H1 (cell line): Measurements from ENCODE around the gene SLC38A2. TPM values are rescaled to one million over a fixed set of nuclear protein-coding genes. Genes with fewer than 3 reads are reported as not detected.

Experiments
- BCL11A ChIP-seq, 2 experiments: IDR thresholded peaks; one replicate each; pipeline ENCODE4 v1.6.1; 2011; ENCODE audit warnings: low read depth in 2 of 2, low read length in 2 of 2, mild to moderate bottlenecking in 2 of 2
- EZH2 ChIP-seq: fragments of 200-600 bp; sonication (generic); IDR thresholded peaks from 2 replicates; pipeline ENCODE4 v1.7.1; 2012; ENCODE audit warnings: low read depth, mild to moderate bottlenecking, moderate library complexity, low read length, inconsistent platforms; ENCODE audit not compliant: severe bottlenecking
- TAF1 ChIP-seq: IDR thresholded peaks from 2 replicates; pipeline ENCODE4 v1.6.1; 2011; ENCODE audit warnings: mild to moderate bottlenecking, low read depth, low read length
- polyA plus RNA-seq, 7 experiments: library from polyadenylated mRNA; depleted of rRNA in 3 of 7; stranded (reverse) in 5 of 7; unstranded in 2 of 7; fragments of >200 nt in 5 of 7; fragments of 200-250 nt in 2 of 7; gene quantifications; 1 replicate in 5 of 7; 2 replicates in 1 of 7; 4 replicates in 1 of 7; pipeline versions ENCODE4 v1.2.1 to v1.2.3, GENCODE V29; 2011 to 2013; ENCODE audit warnings: missing spikeins in 2 of 7, mixed read lengths in 2 of 7
- total RNA-seq: library from RNA; stranded (reverse); fragmentation: NEBNext Ultra II Directional; extraction: Animal tissue kit (Norgen Biotek cat#: 25700); gene quantifications from 2 replicates; pipeline ENCODE4 v1.2.1, GENCODE V29; 2021

The SLC38A2 gene
- total and polyA plus RNA-seq, 2 of the 8 experiments (the other 6 are each of a cell fraction or from before 2014, with no cell fraction given): 163 to 684 TPM

- TF ChIP-seq TAF1: no peak
- no peak for TF ChIP-seq EZH2
- TF ChIP-seq BCL11A (IDR thresholded peaks at IDR 0.05; ENCODE audit: low read depth in 2 of 2, low read length in 2 of 2): no peak
- TF ChIP-seq, all 59 proteins: peak for 0
These were observed 16.6 kb upstream of the SLC38A2 start (continued) for GRCh38 chr12:46389031-46389616.
